ENCODE measurements around the gene ACOT7.

DNA sequence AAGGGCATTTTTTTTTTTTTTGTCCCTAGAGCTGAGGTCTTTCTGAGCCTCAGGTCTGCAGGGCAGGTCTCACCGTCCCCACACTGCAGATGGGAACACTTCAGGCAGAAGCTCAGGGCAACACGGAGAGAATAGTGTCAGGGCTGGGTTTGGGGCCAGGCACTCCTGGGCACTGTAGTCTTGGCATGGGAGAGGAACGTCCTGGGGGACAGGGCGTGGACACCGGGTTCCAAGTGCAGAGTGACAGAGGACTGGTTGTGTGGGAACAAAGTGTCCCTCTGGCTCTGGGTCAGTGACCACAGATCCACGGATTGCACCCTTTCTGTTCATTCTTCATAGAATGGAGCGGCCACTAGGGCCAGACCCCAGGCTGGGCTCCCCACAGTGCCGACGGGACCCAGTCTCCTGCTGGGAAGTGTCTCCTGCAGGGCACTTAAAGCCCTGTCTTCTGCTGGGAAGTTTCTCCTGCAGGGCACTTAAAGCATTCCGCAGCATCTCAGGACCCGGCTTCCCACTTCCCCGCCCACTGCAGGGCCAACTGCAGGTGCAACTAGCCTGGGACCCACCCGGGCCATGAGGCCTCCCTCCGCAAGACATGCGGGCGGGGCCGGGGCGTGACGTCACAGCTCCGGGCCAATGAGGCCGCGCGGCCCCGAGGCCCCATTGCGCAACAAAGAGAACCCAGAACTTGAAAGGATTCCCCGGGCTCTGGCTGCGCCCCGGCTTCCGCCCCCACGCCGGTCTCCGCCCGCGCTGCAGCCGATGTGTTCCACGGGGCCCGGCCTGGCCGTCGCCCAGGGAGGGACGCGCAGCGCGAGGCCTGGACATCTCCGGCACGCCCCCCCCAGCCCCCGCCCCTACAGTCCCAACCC is 133.8 kb downstream of the ACOT7 start:
- no peak for TF ChIP-seq CTCF (IDR thresholded peaks at IDR 0.05)
- no peak for TF ChIP-seq POLR2A (IDR thresholded peaks at IDR 0.05)
